Measurements from ENCODE around the gene GSC2. TPM values are rescaled to one million over a fixed set of nuclear protein-coding genes. Genes with fewer than 3 reads are reported as not detected.

The GSC2 gene
- total RNA-seq, 1 donor from 2014 or later: not detected

GRCh38 chr22:19108807-19109197 is 41.3 kb downstream of the GSC2 start:
- peak overlapping the region; percentile 50 for H3K27ac Mint-ChIP-seq (ENCODE audit: unreplicated experiment)
- Histone ChIP-seq H3K4me3 (ENCODE audit: insufficient read depth, low read depth, low read length) (no peak overlapping the region), H3K27ac (ENCODE audit: low read depth, low read length) (no peak overlapping the region), H4K20me1 (ENCODE audit: insufficient read depth, low read length) (peaks cover 90% of the 10 kb centered on the region), H2AFZ (ENCODE audit: low read depth, low read length) (no peak overlapping the region), H3K4me1 (ENCODE audit: insufficient read depth, low read length) (peaks cover 3% of the 10 kb centered on the region), H3K36me3 (ENCODE audit: insufficient read depth, low read length) (no peaks in the 10 kb centered on the region), H3K27me3 (ENCODE audit: insufficient read depth, low read length) (no peaks in the 10 kb centered on the region), H3K79me2 (ENCODE audit: insufficient read depth, low read length) (peaks cover 91% of the 10 kb centered on the region), H3K4me2 (ENCODE audit: low read length) (no peak overlapping the region), H3K9me3 (ENCODE audit: insufficient read depth, low read depth, low read length) (no peaks in the 10 kb centered on the region), H3K9ac (ENCODE audit: low read length) (no peak overlapping the region)
- TF ChIP-seq CTCF (IDR thresholded peaks at IDR 0.05; ENCODE audit: insufficient read depth, low read depth, low read length): no peak
- TF ChIP-seq EZH2 (IDR thresholded peaks at IDR 0.05; ENCODE audit: insufficient read depth, low read length): no peak
- peaks cover 6% of the 10 kb centered on the region for H3K36me3 Mint-ChIP-seq (ENCODE audit: low read depth, unreplicated experiment)
- peaks cover 21% of the 10 kb centered on the region for H3K4me1 Mint-ChIP-seq (ENCODE audit: low read depth, unreplicated experiment)
- H3K27me3 Mint-ChIP-seq (ENCODE audit: low read depth, unreplicated experiment): no peaks in the 10 kb centered on the region
- no peaks in the 10 kb centered on the region for H3K9me3 Mint-ChIP-seq (ENCODE audit: unreplicated experiment)
- H3K4me3 Mint-ChIP-seq (ENCODE audit: unreplicated experiment): no peak overlapping the region
- DNase-seq (ENCODE audit: low read depth) (no peak), FAIRE-seq (no peak)

DNA sequence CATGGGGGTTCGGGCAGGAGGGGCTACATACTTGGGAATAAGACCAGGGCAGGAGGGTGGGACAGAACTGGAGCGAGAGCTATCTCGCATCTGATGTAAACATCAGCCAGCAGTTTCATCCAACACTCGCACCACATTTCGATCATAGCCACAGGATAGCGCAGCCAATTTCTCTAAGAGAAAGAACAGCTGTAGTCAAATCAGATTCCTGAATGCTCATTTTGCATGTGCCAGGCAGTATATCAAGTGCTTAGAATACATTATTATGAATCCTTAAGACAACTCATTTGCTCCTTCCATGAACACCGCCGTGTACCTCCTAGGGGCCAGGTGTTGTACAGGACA is 42.4 kb downstream of the GSC2 start:
- Histone ChIP-seq H3K27ac (ENCODE audit: low read depth, low read length) (no peak overlapping the region), H3K36me3 (ENCODE audit: insufficient read depth, low read length) (no peaks in the 10 kb centered on the region), H3K4me1 (ENCODE audit: insufficient read depth, low read length) (peaks cover 3% of the 10 kb centered on the region), H3K4me3 (ENCODE audit: insufficient read depth, low read depth, low read length) (no peak overlapping the region), H3K9ac (ENCODE audit: low read length) (no peak overlapping the region), H2AFZ (ENCODE audit: low read depth, low read length) (no peak overlapping the region), H3K79me2 (ENCODE audit: insufficient read depth, low read length) (peaks cover 89% of the 10 kb centered on the region), H4K20me1 (ENCODE audit: insufficient read depth, low read length) (peaks cover 90% of the 10 kb centered on the region), H3K4me2 (ENCODE audit: low read length) (no peak overlapping the region), H3K27me3 (ENCODE audit: insufficient read depth, low read length) (no peaks in the 10 kb centered on the region), H3K9me3 (ENCODE audit: insufficient read depth, low read depth, low read length) (no peaks in the 10 kb centered on the region)
- H3K4me1 Mint-ChIP-seq (ENCODE audit: low read depth, unreplicated experiment): peaks cover 23% of the 10 kb centered on the region
- no peak for DNase-seq (ENCODE audit: low read depth)
- H3K36me3 Mint-ChIP-seq (ENCODE audit: low read depth, unreplicated experiment): peaks cover 3% of the 10 kb centered on the region
- H3K27ac Mint-ChIP-seq (ENCODE audit: unreplicated experiment): no peak overlapping the region
- no peak overlapping the region for H3K4me3 Mint-ChIP-seq (ENCODE audit: unreplicated experiment)
- H3K9me3 Mint-ChIP-seq (ENCODE audit: unreplicated experiment): no peaks in the 10 kb centered on the region
- TF ChIP-seq EZH2 (IDR thresholded peaks at IDR 0.05; ENCODE audit: insufficient read depth, low read length) (no peak), CTCF (IDR thresholded peaks at IDR 0.05; ENCODE audit: insufficient read depth, low read depth, low read length) (no peak)
- no peak for FAIRE-seq
- no peaks in the 10 kb centered on the region for H3K27me3 Mint-ChIP-seq (ENCODE audit: low read depth, unreplicated experiment)

DNA sequence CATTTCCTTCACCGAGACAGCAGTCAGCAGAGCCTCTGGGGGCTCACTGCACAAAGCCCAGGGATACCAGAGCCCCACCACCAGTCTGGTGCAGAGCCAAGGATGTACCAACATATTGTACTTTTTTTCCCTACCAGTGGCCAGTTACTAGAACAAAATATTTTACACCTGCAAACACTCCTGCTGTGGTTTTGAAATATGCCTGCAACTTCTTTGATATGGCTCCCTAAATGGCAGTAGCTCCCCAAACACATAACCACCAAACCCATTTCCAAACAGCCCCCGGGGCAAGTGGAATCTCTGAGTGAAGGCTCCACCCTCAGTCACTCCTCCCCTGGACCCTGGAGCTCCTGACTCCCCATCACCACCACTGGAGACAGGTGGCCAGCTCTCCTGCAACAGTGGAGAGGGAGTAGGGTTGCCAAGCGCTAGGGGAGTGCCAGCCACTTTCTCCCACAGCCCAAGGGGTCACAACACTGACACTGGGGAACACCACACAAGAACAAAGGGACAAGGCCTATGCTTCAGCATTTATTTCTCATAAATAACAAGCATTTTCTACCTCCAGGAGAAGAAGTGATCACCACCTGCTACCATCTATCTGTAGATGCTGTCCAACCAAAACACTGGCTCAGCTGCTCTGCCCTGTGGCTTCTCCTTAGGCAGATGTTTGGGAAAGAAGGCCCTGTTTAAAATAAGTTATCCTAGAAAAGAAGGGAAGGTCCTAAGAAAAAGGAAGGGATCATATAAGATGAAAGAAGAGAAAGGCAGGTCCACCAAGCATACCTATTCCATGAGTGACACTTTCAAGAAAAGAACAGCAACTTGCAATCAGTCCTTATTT is 43.0 kb downstream of the GSC2 start:
- TF ChIP-seq CTCF (IDR thresholded peaks at IDR 0.05; ENCODE audit: insufficient read depth, low read depth, low read length): no peak
- TF ChIP-seq EZH2 (IDR thresholded peaks at IDR 0.05; ENCODE audit: insufficient read depth, low read length): no peak
- H3K4me3 ChIP-seq (ENCODE audit: insufficient read depth, low read depth, low read length): no peak overlapping the region
- no peaks in the 10 kb centered on the region for H3K27me3 Mint-ChIP-seq (ENCODE audit: low read depth, unreplicated experiment)
- no peak overlapping the region for H3K4me2 ChIP-seq (ENCODE audit: low read length)
- peaks cover 3% of the 10 kb centered on the region for H3K4me1 ChIP-seq (ENCODE audit: insufficient read depth, low read length)
- H2AFZ ChIP-seq (ENCODE audit: low read depth, low read length): no peak overlapping the region
- no peak for FAIRE-seq
- H3K79me2 ChIP-seq (ENCODE audit: insufficient read depth, low read length): peaks cover 86% of the 10 kb centered on the region
- no peaks in the 10 kb centered on the region for H3K9me3 Mint-ChIP-seq (ENCODE audit: unreplicated experiment)
- DNase-seq (ENCODE audit: low read depth): no peak
- H3K36me3 ChIP-seq (ENCODE audit: insufficient read depth, low read length): no peaks in the 10 kb centered on the region
- no peak overlapping the region for H3K27ac ChIP-seq (ENCODE audit: low read depth, low read length)
- H4K20me1 ChIP-seq (ENCODE audit: insufficient read depth, low read length): peaks cover 89% of the 10 kb centered on the region
- H3K36me3 Mint-ChIP-seq (ENCODE audit: low read depth, unreplicated experiment): peaks cover 3% of the 10 kb centered on the region
- no peaks in the 10 kb centered on the region for H3K9me3 ChIP-seq (ENCODE audit: insufficient read depth, low read depth, low read length)
- H3K27me3 ChIP-seq (ENCODE audit: insufficient read depth, low read length): no peaks in the 10 kb centered on the region
- no peak overlapping the region for H3K27ac Mint-ChIP-seq (ENCODE audit: unreplicated experiment)
- no peak overlapping the region for H3K4me3 Mint-ChIP-seq (ENCODE audit: unreplicated experiment)
- no peak overlapping the region for H3K9ac ChIP-seq (ENCODE audit: low read length)
- peaks cover 23% of the 10 kb centered on the region for H3K4me1 Mint-ChIP-seq (ENCODE audit: low read depth, unreplicated experiment)
